Activated CD4-positive, CD25-positive, alpha-beta regulatory T cell treated with anti-CD3 and anti-CD28 coated beads, Interleukin-2, amount 50 U/mL, for 24 hours (primary cell): Measurements from ENCODE around the gene ITGB1.
A peak's percentile ranks its signal among the peaks of the same experiment; 100 is the strongest.

ENCODE experiments used
- ATAC-seq, 2 donors: fragments of 150-1000 bp; cut with Tn5 transposase; one replicate each; pipeline ENCODE4 v1.10.0; 2021; ENCODE audit warnings: mild to moderate bottlenecking in 1 of 2, moderate library complexity in 1 of 2

Gene ITGB1

GRCh38 chr10:32954545-32955298 is 3.3 kb downstream of the ITGB1 start:
- ATAC-seq: no peak

- ATAC-seq: no peak
Measured at GRCh38 chr10:32954080-32954479, 4.0 kb downstream of the ITGB1 start.

- ATAC-seq: no peak
Measured at GRCh38 chr10:32953277-32953927, 4.6 kb downstream of the ITGB1 start.

GRCh38 chr10:32952541-32953276 is 5.3 kb downstream of the ITGB1 start:
- ATAC-seq: peak in 1 of 2 donors; percentile 8

- no peak for ATAC-seq
Measured at GRCh38 chr10:32952094-32952493, 5.9 kb downstream of the ITGB1 start.

- no peak for ATAC-seq
Measured at GRCh38 chr10:32951111-32951510, 6.9 kb downstream of the ITGB1 start.

GRCh38 chr10:32950591-32951108 is 7.4 kb downstream of the ITGB1 start:
- ATAC-seq: no peak

GRCh38 chr10:32949221-32949678 is 8.8 kb downstream of the ITGB1 start:
- ATAC-seq: no peak

- ATAC-seq: peak in 1 of 2 donors; percentile 41
Measured at GRCh38 chr10:32948451-32948850, 9.6 kb downstream of the ITGB1 start.

- no peak for ATAC-seq
Measured at GRCh38 chr10:32947586-32947985, 10.4 kb downstream of the ITGB1 start.

- no peak for ATAC-seq
Measured at GRCh38 chr10:32946108-32946507, 11.9 kb downstream of the ITGB1 start.

- no peak for ATAC-seq
Measured at GRCh38 chr10:32943854-32944661, 14.0 kb downstream of the ITGB1 start.

- ATAC-seq: no peak
Measured at GRCh38 chr10:32943395-32943794, 14.6 kb downstream of the ITGB1 start.

GRCh38 chr10:32942081-32942480 is 15.9 kb downstream of the ITGB1 start:
- no peak for ATAC-seq

GRCh38 chr10:32941357-32941756 is 16.7 kb downstream of the ITGB1 start:
- no peak for ATAC-seq

- ATAC-seq: peak; percentile 59 to 63
Measured at GRCh38 chr10:32940321-32941301, 17.4 kb downstream of the ITGB1 start.

- peak in 1 of 2 donors; percentile 39 for ATAC-seq
Measured at GRCh38 chr10:32939296-32940111, 18.5 kb downstream of the ITGB1 start.

- no peak for ATAC-seq
Measured at GRCh38 chr10:32938554-32939061, 19.4 kb downstream of the ITGB1 start.

GRCh38 chr10:32937911-32938424 is 20.1 kb downstream of the ITGB1 start:
- ATAC-seq: peak in 1 of 2 donors; percentile 46
